Activated B cell treated with CpG ODN at 0.5 μM for 24 hours (primary cell): Measurements from ENCODE around the gene EIF1B. TPM values are rescaled to one million over a fixed set of nuclear protein-coding genes. Genes with fewer than 3 reads are reported as not detected.
"Not testable (repeated sequence)": the region's sequence is repeated elsewhere in the genome, so short reads cannot be mapped to it uniquely, and the experiment has no call there.

Source experiments
- ATAC-seq: fragments of 200-7000 bp; cut with Tn5 transposase; one replicate; pipeline ENCODE4 v1.10.0; 2021; ENCODE audit warnings: low read depth, mild to moderate bottlenecking, moderate library complexity
- CTCF ChIA-PET: fragments of 350-600 bp; sonication (Branson Sonifier 250); formaldehyde crosslinking; loops from one replicate; lab custom pipeline; 2021; ENCODE audit warnings: antibody characterized with exemption; lab: Charles Lee
- POLR2A ChIA-PET: fragments of 350-600 bp; sonication (Branson Sonifier 250); formaldehyde crosslinking; loops from one replicate; lab custom pipeline; 2021; ENCODE audit warnings: antibody characterized with exemption; lab: Charles Lee
- DNase-seq: peaks from one replicate; pipeline ENCODE4 v3.0.0; 2022
- H3K27ac Mint-ChIP-seq: one replicate; pipeline ENCODE4 v1.8.0; 2020; ENCODE audit warnings: mixed read lengths
- H3K27me3 Mint-ChIP-seq: one replicate; pipeline ENCODE4 v1.8.0; 2021; ENCODE audit warnings: mixed read lengths
- H3K36me3 Mint-ChIP-seq: one replicate; pipeline ENCODE4 v1.8.0; 2021; ENCODE audit warnings: low read depth, mixed read lengths
- H3K4me1 Mint-ChIP-seq: one replicate; pipeline ENCODE4 v1.8.0; 2021; ENCODE audit warnings: mixed read lengths
- H3K4me3 Mint-ChIP-seq: one replicate; pipeline ENCODE4 v1.8.0; 2020; ENCODE audit warnings: mild to moderate bottlenecking, mixed read lengths
- H3K9me3 Mint-ChIP-seq: one replicate; pipeline ENCODE4 v1.8.0; 2020; ENCODE audit warnings: mixed read lengths
- CTCF ChIP-seq: fragments of 200-600 bp; IDR thresholded peaks from one replicate; pipeline ENCODE4 v1.8.0; 2022; ENCODE audit warnings: antibody characterized with exemption, mild to moderate bottlenecking
- intact Hi-C: fragments of 100-400 bp; cut with micrococcal nuclease; formaldehyde crosslinking; loops from one replicate; pipeline ENCODE4 v1.15.1; 2024
- total RNA-seq: library from RNA; stranded (reverse); gene quantifications from 2 replicates; pipeline ENCODE4 v1.2.3, GENCODE V29; 2022

EIF1B gene
- total RNA-seq, 1 donor from 2014 or later: 65.5 TPM

GRCh38 chr3:40268802-40269524 is 40.5 kb upstream of the EIF1B start:
- CTCF ChIA-PET: no interaction called here
- intact Hi-C loops: no loop called here
- Mint-ChIP-seq H3K4me3 (no peak overlapping the region), H3K36me3 (no peaks in the 10 kb centered on the region), H3K27ac (no peak overlapping the region), H3K27me3 (no peaks in the 10 kb centered on the region), H3K4me1 (no peaks in the 10 kb centered on the region), H3K9me3 (no peaks in the 10 kb centered on the region)
- DNase-seq (no peak), ATAC-seq (no peak)
- TF ChIP-seq CTCF: no peak
- POLR2A ChIA-PET: no interaction called here

GRCh38 chr3:40278791-40279190 is 30.7 kb upstream of the EIF1B start:
- Mint-ChIP-seq H3K36me3 (no peaks in the 10 kb centered on the region), H3K27me3 (peaks cover 4% of the 10 kb centered on the region), H3K27ac (no peak overlapping the region), H3K9me3 (no peaks in the 10 kb centered on the region), H3K4me3 (no peak overlapping the region), H3K4me1 (no peaks in the 10 kb centered on the region)
- no peak for DNase-seq
- ATAC-seq: no peak
- no peak for TF ChIP-seq CTCF
- CTCF ChIA-PET: no interaction called here
- POLR2A ChIA-PET: no interaction called here
- intact Hi-C loops: no loop called here

GRCh38 chr3:40281995-40282394 is 27.5 kb upstream of the EIF1B start:
- CTCF ChIA-PET: no interaction called here
- no peak overlapping the region for H3K4me3 Mint-ChIP-seq
- DNase-seq (no peak), ATAC-seq (no peak)
- H3K4me1 Mint-ChIP-seq: no peaks in the 10 kb centered on the region
- H3K36me3 Mint-ChIP-seq: no peaks in the 10 kb centered on the region
- intact Hi-C loops: no loop called here
- no peak for TF ChIP-seq CTCF
- no peak overlapping the region for H3K27ac Mint-ChIP-seq
- no peaks in the 10 kb centered on the region for H3K9me3 Mint-ChIP-seq
- H3K27me3 Mint-ChIP-seq: no peaks in the 10 kb centered on the region
- POLR2A ChIA-PET: no interaction called here

- H3K4me1 Mint-ChIP-seq, H3K36me3 Mint-ChIP-seq, POLR2A ChIA-PET, ATAC-seq, CTCF ChIA-PET, H3K4me3 Mint-ChIP-seq, H3K27ac Mint-ChIP-seq, H3K9me3 Mint-ChIP-seq, H3K27me3 Mint-ChIP-seq, DNase-seq, intact Hi-C loops: not testable (repeated sequence)
Measured at GRCh38 chr3:40283057-40283456, 26.4 kb upstream of the EIF1B start.

- Mint-ChIP-seq H3K4me1 (no peaks in the 10 kb centered on the region), H3K27me3 (no peaks in the 10 kb centered on the region), H3K27ac (no peak overlapping the region), H3K36me3 (peaks cover 22% of the 10 kb centered on the region), H3K4me3 (no peak overlapping the region), H3K9me3 (peaks cover 7% of the 10 kb centered on the region)
- DNase-seq (no peak), ATAC-seq (no peak)
- ChIA-PET CTCF (no interaction called here), POLR2A (interaction anchor here (1.3 kb wide), 1 partner anchor 22 kb away, joined by 4 read pairs; the partner anchor contains the start of gene EIF1B)
- no peak for TF ChIP-seq CTCF
- intact Hi-C loops: no loop called here
Measured at GRCh38 chr3:40287248-40287647, 22.3 kb upstream of the EIF1B start.
